A549 (cell line): ENCODE data around the gene CYB561. TPM values are rescaled to one million over a fixed set of nuclear protein-coding genes. Genes with fewer than 3 reads are reported as not detected.
A peak's percentile ranks its signal among the peaks of the same experiment; 100 is the strongest.

Experiments used
- ATAC-seq, 2 experiments: fragments of 200-7000 bp in 1 of 2; fragments of >200 bp in 1 of 2; cut with Nextera tagmentation in 1 of 2; cut with Tn5 transposase in 1 of 2; 3 replicates each; pipeline versions ENCODE4 v1.8.0 to v1.9.1; 2018 to 2020; ENCODE audit warnings: mild to moderate bottlenecking in 1 of 2, moderate library complexity in 1 of 2
- CTCF ChIA-PET: fragments of 300-600 bp; sonication (Branson Sonifier 250); formaldehyde crosslinking; extraction: SDS; loops from one replicate; lab custom pipeline; 2021; ENCODE audit warnings: antibody characterized with exemption, inconsistent platforms; lab: Yijun Ruan, JAX
- POLR2A ChIA-PET: fragments of 350-600 bp; formaldehyde crosslinking; extraction: SDS; loops from one replicate; lab custom pipeline; 2021; ENCODE audit warnings: antibody characterized with exemption, inconsistent platforms; lab: Yijun Ruan, JAX
- DNase-seq, 2 experiments: peaks; one replicate each; pipeline versions ENCODE4 v3.0.0 to v3.0.0-alpha.2; 2011 to 2016; ENCODE audit warnings: low read depth in 1 of 2, low spot score in 1 of 2
- FAIRE-seq: peaks from 2 replicates; lab custom pipeline; 2011; peaks lifted over from hg19 to GRCh38; lab: Jason Lieb, UNC
- H3K27ac ChIP-seq, 2 experiments: fragments of >200 bp; sonication (Bioruptor Twin); formaldehyde crosslinking; 3 replicates each; pipeline ENCODE4 v1.5.1; 2016 to 2017
- H3K4me1 ChIP-seq: fragments of >200 bp; sonication (Bioruptor Twin); formaldehyde crosslinking; 3 replicates; pipeline ENCODE4 v1.6.1; 2016
- H3K4me2 ChIP-seq: fragments of >200 bp; sonication (Bioruptor Twin); formaldehyde crosslinking; 3 replicates; pipeline ENCODE4 v1.6.1; 2016
- H3K4me3 ChIP-seq: fragments of >200 bp; sonication (Bioruptor Twin); formaldehyde crosslinking; 3 replicates; pipeline ENCODE4 v1.5.1; 2016
- H3K9me3 ChIP-seq: fragments of >200 bp; sonication (Bioruptor Twin); formaldehyde crosslinking; 3 replicates; pipeline ENCODE4 v1.6.1; 2016
- CBX8 ChIP-seq: fragments of 200-600 bp; sonication (generic); IDR thresholded peaks from 2 replicates; pipeline ENCODE4 v1.6.1; 2016
- CHD2 ChIP-seq: fragments of 150-350 bp; IDR thresholded peaks from 2 replicates; pipeline ENCODE4 v1.6.1; 2014; ENCODE audit warnings: low read length; ENCODE audit not compliant: partially characterized antibody
- CHD4 ChIP-seq: fragments of 200-600 bp; sonication (generic); IDR thresholded peaks from 2 replicates; pipeline ENCODE4 v1.6.1; 2016; ENCODE audit warnings: antibody characterized with exemption, mild to moderate bottlenecking, borderline replicate concordance
- CTCF ChIP-seq: fragments of >200 bp; sonication (Bioruptor Twin); formaldehyde crosslinking; IDR thresholded peaks from 3 replicates; pipeline ENCODE4 v1.5.1; 2016
- E2F6 ChIP-seq: IDR thresholded peaks from 2 replicates; pipeline ENCODE4 v1.6.1; 2012; ENCODE audit warnings: low read depth, borderline replicate concordance
- FOSL2 ChIP-seq, 2 experiments: fragments of 450-650 bp in 1 of 2; fragments of >200 bp in 1 of 2; sonication (Bioruptor Twin) in 1 of 2; formaldehyde crosslinking; IDR thresholded peaks; 2 replicates each; pipeline versions ENCODE4 v1.5.0 to v1.6.1; 2016 to 2020; ENCODE audit warnings: mild to moderate bottlenecking in 1 of 2, moderate library complexity in 1 of 2
- HDAC2 ChIP-seq: fragments of 200-600 bp; sonication (generic); IDR thresholded peaks from 2 replicates; pipeline ENCODE4 v1.6.1; 2016
- HOXB13 ChIP-seq: fragments of 250-450 bp; sonication (Bioruptor Pico); IDR thresholded peaks from 2 replicates; pipeline ENCODE4 v1.5.0; 2020; ENCODE audit warnings: low read depth, mild to moderate bottlenecking, moderate library complexity
- HOXB5 ChIP-seq: fragments of 250-450 bp; sonication (Bioruptor Pico); IDR thresholded peaks from 2 replicates; pipeline ENCODE4 v1.5.0; 2020; ENCODE audit warnings: mild to moderate bottlenecking, moderate library complexity
- JUN ChIP-seq, 2 experiments: fragments of >200 bp; sonication (Bioruptor Twin); formaldehyde crosslinking; IDR thresholded peaks; 2 replicates in 1 of 2; 3 replicates in 1 of 2; pipeline ENCODE4 v1.6.1; 2016 to 2017
- KDM1A ChIP-seq: fragments of 200-600 bp; sonication (generic); IDR thresholded peaks from 2 replicates; pipeline ENCODE4 v1.6.1; 2016; ENCODE audit warnings: low read depth, mild to moderate bottlenecking
- MAX ChIP-seq: IDR thresholded peaks from 2 replicates; pipeline ENCODE4 v1.6.1; 2012
- MAZ ChIP-seq: fragments of 150-350 bp; IDR thresholded peaks from 2 replicates; pipeline ENCODE4 v1.6.1; 2014; ENCODE audit warnings: antibody characterized with exemption, low read depth, low read length, borderline replicate concordance
- MYC ChIP-seq: IDR thresholded peaks from 2 replicates; pipeline ENCODE4 v1.6.1; 2012; ENCODE audit warnings: mild to moderate bottlenecking, inconsistent platforms, low read length, improper control_type of control experiment, borderline replicate concordance
- NFE2L2 ChIP-seq: fragments of 150-350 bp; conservative IDR thresholded peaks from 2 replicates; pipeline ENCODE4 v1.6.1; 2014; ENCODE audit warnings: low read length
- POLR2A ChIP-seq: IDR thresholded peaks from 2 replicates; pipeline ENCODE4 v1.6.1; 2012; ENCODE audit warnings: mild to moderate bottlenecking, low read length
- POLR2AphosphoS2 ChIP-seq: conservative IDR thresholded peaks from 2 replicates; pipeline ENCODE4 v1.6.1; 2012; ENCODE audit warnings: low read length, improper control_type of control experiment, inconsistent platforms
- RFX5 ChIP-seq: fragments of 450-650 bp; IDR thresholded peaks from 2 replicates; pipeline ENCODE4 v1.7.1; 2014; ENCODE audit warnings: antibody characterized with exemption, mild to moderate bottlenecking, moderate library complexity
- WGBS: methylation state at CpG from one replicate; pipeline ENCODE4 v1.1.6; 2017; ENCODE audit errors: missing lambda C conversion rate; 5-methylcytosine and 5-hydroxymethylcytosine counted together
- polyA plus RNA-seq, 4 experiments: library from polyadenylated mRNA; depleted of rRNA in 3 of 4; stranded (reverse); fragments of >200 nt; fragmentation: RNase III in 1 of 4; extraction: RNeasy Plus Mini Kit Qiagen cat#74134 plus additional on column Dnase treatment in 1 of 4; gene quantifications; 2 replicates in 3 of 4; 3 replicates in 1 of 4; pipeline ENCODE4 v1.2.3, GENCODE V29; 2011 to 2017
- TF ChIP-seq, protein P1 (sequence below): fragments of 250-450 bp; sonication (Bioruptor Pico); IDR thresholded peaks from 2 replicates; pipeline ENCODE4 v1.5.0; 2020; ENCODE audit warnings: low read depth, mild to moderate bottlenecking, moderate library complexity
- TF ChIP-seq, protein P2 (sequence below): fragments of >200 bp; sonication (Bioruptor Twin); formaldehyde crosslinking; IDR thresholded peaks from 2 replicates; pipeline ENCODE4 v1.6.1; 2016

CYB561 gene
- polyA plus RNA-seq, 2 of the 4 experiments (the other 2 are of a cell fraction), result 16.6 to 27.2 TPM

DNA sequence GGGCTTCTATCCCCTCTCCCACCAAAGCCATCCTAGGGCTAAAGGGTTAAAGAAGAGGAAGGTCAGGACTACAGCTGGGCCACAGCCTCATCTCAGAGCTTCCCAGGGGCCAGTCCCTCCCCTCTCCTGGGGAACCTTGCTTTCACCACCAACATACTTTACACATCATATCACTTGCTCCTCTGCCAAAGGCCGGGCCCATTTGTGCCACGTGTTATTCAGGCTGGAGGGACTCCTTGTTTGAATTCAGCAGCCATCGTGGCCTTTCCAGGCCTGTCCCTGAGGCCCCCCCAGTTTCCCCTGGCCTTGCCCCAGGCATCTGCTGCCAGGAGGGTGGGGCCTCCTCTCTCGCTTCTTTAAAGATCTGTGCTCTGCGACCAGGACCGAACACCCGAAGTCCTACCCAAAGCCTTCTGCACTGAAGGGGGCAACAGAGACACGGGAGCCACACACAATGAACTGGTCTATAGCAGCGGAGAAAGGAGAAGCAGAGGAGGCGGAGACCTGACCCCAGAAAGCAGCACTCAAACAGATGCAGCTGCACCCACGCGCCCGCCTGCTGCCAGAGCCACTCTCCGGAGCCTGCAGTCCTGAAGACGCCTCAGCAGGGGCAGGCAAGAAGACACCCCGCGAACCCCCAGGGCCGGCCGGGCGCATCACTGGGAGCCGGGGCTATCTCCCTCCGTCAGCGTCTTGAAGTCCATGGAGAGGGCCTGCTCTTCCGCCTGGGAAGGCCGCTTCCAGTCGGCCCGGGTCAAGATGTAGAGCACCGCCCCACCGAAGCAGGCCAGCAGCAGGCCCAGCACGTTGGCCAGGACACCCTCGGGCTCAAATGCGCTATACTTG, 12.1 kb downstream of the CYB561 start:
- DNase-seq (peak in 1 of 2 experiments; percentile 70), FAIRE-seq (no peak), ATAC-seq (peak; percentile 46 to 63; a peak in 5 of 6 replicates)
- TF ChIP-seq E2F6 (peak; percentile 55; the same call in 1 of the 2 replicates), HOXB5 (CRISPR knock-in tag) (no peak), CHD4 (no peak), RFX5 (no peak), CBX8 (no peak), MAX (peak; percentile 70; the same call in 1 of the 2 replicates), JUN (IDR thresholded peaks at IDR 0.05) (peak in 1 of 2 experiments; percentile 16; a peak in 1 of 5 replicates), CHD2 (no peak), POLR2A (no peak), MYC (no peak), HDAC2 (no peak), FOSL2 (IDR thresholded peaks at IDR 0.05) (no peak), FOSL2 (CRISPR knock-in tag; IDR thresholded peaks at IDR 0.05) (no peak), NFE2L2 (no peak), HOXB13 (CRISPR knock-in tag) (peak; percentile 64; the same call in 1 of the 2 replicates)
- TF ChIP-seq, protein P1, sequence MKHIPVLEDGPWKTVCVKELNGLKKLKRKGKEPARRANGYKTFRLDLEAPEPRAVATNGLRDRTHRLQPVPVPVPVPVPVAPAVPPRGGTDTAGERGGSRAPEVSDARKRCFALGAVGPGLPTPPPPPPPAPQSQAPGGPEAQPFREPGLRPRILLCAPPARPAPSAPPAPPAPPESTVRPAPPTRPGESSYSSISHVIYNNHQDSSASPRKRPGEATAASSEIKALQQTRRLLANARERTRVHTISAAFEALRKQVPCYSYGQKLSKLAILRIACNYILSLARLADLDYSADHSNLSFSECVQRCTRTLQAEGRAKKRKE, result peak; percentile 66; the same call in 1 of the 2 replicates
- TF ChIP-seq, protein P2, sequence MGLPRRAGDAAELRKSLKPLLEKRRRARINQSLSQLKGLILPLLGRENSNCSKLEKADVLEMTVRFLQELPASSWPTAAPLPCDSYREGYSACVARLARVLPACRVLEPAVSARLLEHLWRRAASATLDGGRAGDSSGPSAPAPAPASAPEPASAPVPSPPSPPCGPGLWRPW, result no peak
- POLR2A ChIA-PET, result interaction anchor here (0.8 to 1.0 kb wide), 2 partner anchors 12 to 116 kb away, joined by 3 read pairs; partner anchors contain the start of genes CYB561 and DCAF7
- Histone ChIP-seq H3K4me1 (peaks cover 53% of the 10 kb centered on the region), H3K9me3 (no peaks in the 10 kb centered on the region), H3K27ac (peak overlapping the region; percentile 72 to 85), H3K4me3 (no peak overlapping the region), H3K4me2 (peak overlapping the region; percentile 55)
- CTCF ChIA-PET, result interaction anchor here (1.2 to 23.8 kb wide), 10 partner anchors 5 to 177 kb away, joined by 3 to 364 read pairs (median 12); partner anchors contain the start of genes ACE and CYB561
- WGBS, result 85% methylated on average over 32 of the region's 32 CpGs

DNA sequence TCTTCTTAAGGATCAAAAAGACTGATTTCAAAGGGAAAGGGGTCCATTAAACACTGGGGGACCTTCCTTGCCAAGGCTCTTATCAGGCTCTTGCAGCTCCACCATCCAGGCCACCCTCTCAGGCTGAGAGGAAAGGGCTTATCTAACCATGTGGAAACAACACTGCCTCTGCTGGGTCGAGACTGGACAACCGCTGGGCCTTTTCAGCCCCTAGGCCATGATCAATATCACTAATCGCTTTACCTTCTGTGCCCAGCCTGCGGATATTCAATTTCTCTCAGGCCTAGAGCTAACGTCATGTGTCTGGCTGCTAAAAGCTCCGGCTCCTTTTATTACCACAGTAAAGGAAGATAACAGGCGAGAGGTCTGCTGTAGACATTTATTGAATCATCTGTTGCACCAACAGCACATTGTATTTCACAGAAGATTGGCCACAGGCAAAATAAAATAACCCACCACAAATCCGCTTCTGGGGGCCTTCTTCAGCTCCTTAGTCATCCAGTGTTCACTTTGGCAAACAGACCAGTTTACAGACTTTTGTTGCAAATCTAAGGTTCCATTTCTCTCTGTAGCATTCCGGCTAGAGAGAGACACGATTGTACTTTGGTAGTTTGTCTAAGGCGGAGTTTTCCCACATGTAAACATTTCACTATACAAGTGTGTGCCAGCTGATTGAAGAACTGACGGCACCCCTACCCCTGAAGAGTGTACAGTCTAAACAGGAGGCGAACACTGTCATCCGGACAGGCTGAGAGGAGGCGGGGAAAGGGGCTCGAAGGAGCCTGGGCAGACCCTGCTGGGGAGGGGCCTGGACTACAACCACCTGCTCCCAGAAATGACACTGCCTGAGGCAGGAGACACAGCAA, 13.9 kb downstream of the CYB561 start:
- ATAC-seq, result peak in 1 of 2 experiments; percentile 26; a peak in 3 of 6 replicates
- no peak for FAIRE-seq

More for the DNA sequence above, 13.9 kb downstream of the CYB561 start:
- Histone ChIP-seq H3K4me3 (no peak overlapping the region), H3K4me2 (peak overlapping the region; percentile 55), H3K27ac (peak overlapping the region; percentile 72 to 85), H3K9me3 (no peaks in the 10 kb centered on the region), H3K4me1 (peaks cover 53% of the 10 kb centered on the region)
- ChIA-PET CTCF (interaction anchor here (0.6 to 23.8 kb wide), 11 partner anchors 3 to 293 kb away, joined by 3 to 364 read pairs (median 5); partner anchors contain the start of genes ACE and CYB561), POLR2A (interaction anchor here (0.6 to 1.0 kb wide), 2 partner anchors 47 to 715 kb away, joined by 3 to 4 read pairs; no protein-coding TSS in a partner anchor)
- TF ChIP-seq JUN (IDR thresholded peaks at IDR 0.05) (peak in 1 of 2 experiments; percentile 14; a peak in 1 of 5 replicates), KDM1A (no peak), CTCF (no peak), MAZ (no peak), HOXB13 (CRISPR knock-in tag) (no peak), POLR2AphosphoS2 (no peak; the same call in 1 of the 2 replicates)
- WGBS, result 48% methylated on average over 16 of the region's 16 CpGs
- DNase-seq, result peak in 1 of 2 experiments; percentile 67
